HepG2 (cell line): ENCODE results near the gene PRKN. TPM values are rescaled to one million over a fixed set of nuclear protein-coding genes. Genes with fewer than 3 reads are reported as not detected.

Experiments used
- ATAC-seq: fragments of 200-7000 bp; cut with Tn5 transposase; 3 replicates; pipeline ENCODE4 v1.9.1; 2020; ENCODE audit warnings: mild to moderate bottlenecking, moderate library complexity
- BruUV-seq: library from RNA; stranded (reverse); fragments of 400-500 nt; replicated peaks from 2 replicates; lab custom pipeline; 2021; lab: Mats Ljungman, UMichigan
- CTCF ChIA-PET: fragments of 300-600 bp; formaldehyde crosslinking; extraction: SDS; loops from one replicate; lab custom pipeline; 2021; ENCODE audit warnings: low total read pairs, inconsistent platforms, low intra/inter-chr PET ratio; lab: Yijun Ruan, JAX
- POLR2A ChIA-PET: fragments of 350-600 bp; sonication (Branson Sonifier 250); formaldehyde crosslinking; loops from one replicate; lab custom pipeline; 2020; ENCODE audit warnings: antibody characterized with exemption, inconsistent platforms; lab: Yijun Ruan, JAX
- DNase-seq: peaks from one replicate; pipeline ENCODE4 v3.0.0-alpha.2; 2015; ENCODE audit warnings: low spot score
- FAIRE-seq: peaks from 3 replicates; lab custom pipeline; 2011; peaks lifted over from hg19 to GRCh38; lab: Jason Lieb, UNC
- H2AFZ ChIP-seq: one replicate; pipeline ENCODE4 v1.6.1; 2011; ENCODE audit warnings: low read length, inconsistent platforms
- H3K27ac ChIP-seq: fragments of 300-600 bp; 3 replicates; pipeline ENCODE4 v1.8.0; 2011; ENCODE audit warnings: mixed run types, mild to moderate bottlenecking, mixed read lengths, low read length, inconsistent platforms; ENCODE audit not compliant: insufficient read depth; ENCODE audit errors: extremely low read length
- H3K27me3 ChIP-seq, 2 experiments: fragments of 200-600 bp in 1 of 2; 2 replicates in 1 of 2; 3 replicates in 1 of 2; pipeline versions ENCODE4 v1.6.0 to v1.8.0; 2011; ENCODE audit warnings: low read length in 2 of 2, mild to moderate bottlenecking in 2 of 2, moderate library complexity in 2 of 2, inconsistent platforms in 1 of 2; ENCODE audit not compliant: insufficient read depth in 2 of 2, control insufficient read depth in 1 of 2
- H3K36me3 ChIP-seq, 2 experiments: fragments of 200-600 bp in 1 of 2; replicated peaks in 1 of 2; 2 replicates in 1 of 2; 3 replicates in 1 of 2; pipeline versions ENCODE4 v1.5.1 to v1.8.0; 2011; ENCODE audit warnings: low read length in 2 of 2, inconsistent platforms in 1 of 2; ENCODE audit not compliant: insufficient read depth in 2 of 2, control insufficient read depth in 1 of 2
- H3K4me1 ChIP-seq: 2 replicates; pipeline ENCODE4 v1.5.1; 2012; ENCODE audit warnings: low read length, inconsistent platforms; ENCODE audit not compliant: insufficient read depth
- H3K4me2 ChIP-seq: 2 replicates; pipeline ENCODE4 v1.6.0; 2011; ENCODE audit warnings: low read depth, low read length, inconsistent platforms
- H3K4me3 ChIP-seq, 3 experiments: fragments of 200-600 bp in 1 of 3; sonication (generic), shearing (Covaris generic) in 1 of 3; replicated peaks in 1 of 3; 2 replicates each; pipeline ENCODE4 v1.5.1; 2011 to 2016; ENCODE audit warnings: low read length in 3 of 3, inconsistent platforms in 2 of 3, low read depth in 2 of 3, mild to moderate bottlenecking in 2 of 3, control low read depth in 1 of 3, mixed read lengths in 1 of 3; ENCODE audit not compliant: insufficient read depth in 1 of 3
- H3K79me2 ChIP-seq: one replicate; pipeline ENCODE4 v1.6.1; 2011; ENCODE audit warnings: low read length, inconsistent platforms; ENCODE audit not compliant: insufficient read depth
- H3K9ac ChIP-seq: 2 replicates; pipeline ENCODE4 v1.6.0; 2011; ENCODE audit warnings: mild to moderate bottlenecking, low read depth, low read length, inconsistent platforms; ENCODE audit not compliant: insufficient read depth
- H3K9me3 ChIP-seq: 2 replicates; pipeline ENCODE4 v1.5.1; 2012; ENCODE audit warnings: mild to moderate bottlenecking, low read length
- H4K20me1 ChIP-seq: 2 replicates; pipeline ENCODE4 v1.6.0; 2011; ENCODE audit warnings: inconsistent platforms, mild to moderate bottlenecking, low read length, moderate library complexity; ENCODE audit not compliant: insufficient read depth
- ARNT ChIP-seq: fragments of 450-650 bp; IDR thresholded peaks from 2 replicates; pipeline ENCODE4 v1.6.1; 2017
- ELF1 ChIP-seq: sonication (generic); formaldehyde crosslinking; IDR thresholded peaks from 2 replicates; pipeline ENCODE4 v1.4.0; 2020; ENCODE audit warnings: missing genetic modification reagents
- EZH2 ChIP-seq: conservative IDR thresholded peaks from 2 replicates; pipeline ENCODE4 v1.6.1; 2012; ENCODE audit warnings: mild to moderate bottlenecking, low read depth, low read length, moderate library complexity
- LRRFIP1 ChIP-seq: sonication (generic); formaldehyde crosslinking; conservative IDR thresholded peaks from 2 replicates; pipeline ENCODE4 v1.4.0; 2020; ENCODE audit warnings: missing genetic modification reagents
- MED13 ChIP-seq: sonication (generic); formaldehyde crosslinking; IDR thresholded peaks from 2 replicates; pipeline ENCODE4 v1.5.0; 2020; ENCODE audit warnings: missing genetic modification reagents
- NFYC ChIP-seq: IDR thresholded peaks from 2 replicates; pipeline ENCODE4 v1.6.1; 2016; ENCODE audit warnings: missing genetic modification reagents, missing compliant biosample characterization
- NR2C2 ChIP-seq: sonication (generic); formaldehyde crosslinking; IDR thresholded peaks from 2 replicates; pipeline ENCODE4 v1.4.0; 2020; ENCODE audit warnings: missing genetic modification reagents, mild to moderate bottlenecking, moderate library complexity, borderline replicate concordance
- PAXIP1 ChIP-seq: sonication (generic); formaldehyde crosslinking; conservative IDR thresholded peaks from 2 replicates; pipeline ENCODE4 v1.4.0; 2020; ENCODE audit warnings: mild to moderate bottlenecking, missing genetic modification reagents, moderate library complexity
- STAT5B ChIP-seq: sonication (generic); formaldehyde crosslinking; IDR thresholded peaks from 2 replicates; pipeline ENCODE4 v1.4.0; 2020; ENCODE audit warnings: missing genetic modification reagents
- TAF15 ChIP-seq: fragments of 200-400 bp; formaldehyde crosslinking; IDR thresholded peaks from one replicate; pipeline ENCODE4 v1.6.1; 2018; ENCODE audit warnings: mild to moderate bottlenecking, low read depth, low read length; ENCODE audit not compliant: poor library complexity, severe bottlenecking
- ZBTB38 ChIP-seq: sonication (generic); formaldehyde crosslinking; IDR thresholded peaks from 2 replicates; pipeline ENCODE4 v1.5.1; 2020; ENCODE audit warnings: mild to moderate bottlenecking, missing genetic modification reagents
- ZHX1 ChIP-seq: sonication (generic); formaldehyde crosslinking; IDR thresholded peaks from 2 replicates; pipeline ENCODE4 v1.8.1; 2022; ENCODE audit warnings: low read depth, mild to moderate bottlenecking, missing genetic modification reagents
- ZKSCAN5 ChIP-seq: sonication (generic); formaldehyde crosslinking; IDR thresholded peaks from 2 replicates; pipeline ENCODE4 v1.5.1; 2020; ENCODE audit warnings: mild to moderate bottlenecking, missing genetic modification reagents
- ZNF205 ChIP-seq: IDR thresholded peaks from 2 replicates; pipeline ENCODE4 v1.6.1; 2018; ENCODE audit warnings: missing biosample characterization, missing genetic modification reagents
- ZNF512 ChIP-seq: sonication (generic); formaldehyde crosslinking; IDR thresholded peaks from 2 replicates; pipeline ENCODE4 v1.4.0; 2020; ENCODE audit warnings: mild to moderate bottlenecking, missing genetic modification reagents
- ZNF724P ChIP-seq: sonication (generic); formaldehyde crosslinking; IDR thresholded peaks from 2 replicates; pipeline ENCODE4 v1.8.0; 2022; ENCODE audit warnings: missing genetic modification reagents, borderline replicate concordance
- WGBS: methylation state at CpG from one replicate; pipeline ENCODE4 v1.1.6; 2017; ENCODE audit warnings: low lambda C conversion rate; 5-methylcytosine and 5-hydroxymethylcytosine counted together
- in situ Hi-C: cut with HindIII; loops from 2 replicates; pipeline ENCODE4 v1.10.0; 2017; ENCODE audit warnings: low pct_unique_long_range_greater_than_20kb; ENCODE audit not compliant: extremely low pct_ligation_motif_present
- intact Hi-C: fragments of 100-400 bp; cut with micrococcal nuclease; formaldehyde crosslinking; loops from one replicate; pipeline ENCODE4 v1.10.0; 2022; ENCODE audit not compliant: unreplicated experiment
- polyA plus RNA-seq, 8 experiments: library from polyadenylated mRNA; depleted of rRNA in 3 of 8; stranded (reverse) in 7 of 8; unstranded in 1 of 8; fragments of >200 nt; fragmentation: Illumina TruSeq in 4 of 8; extraction: Trizol in 4 of 8; gene quantifications; 2 replicates each; pipeline versions ENCODE4 v1.2.1 to v1.2.3, GENCODE V29; 2011 to 2016; ENCODE audit warnings: low read depth in 4 of 8, missing spikeins in 1 of 8, mixed read lengths in 1 of 8; ENCODE audit not compliant: insufficient read depth in 1 of 8
- total RNA-seq, 5 experiments: library from RNA; depleted of rRNA; stranded (reverse); fragments of >200 nt; fragmentation: Illumina TruSeq; extraction: Trizol; gene quantifications; 2 replicates each; pipeline ENCODE4 v1.2.3, GENCODE V29; 2016; ENCODE audit warnings: low read depth in 1 of 5

The PRKN gene
- total and polyA plus RNA-seq, 2 of the 13 experiments (the other 11 are each of a cell fraction or from before 2014, with no cell fraction given): 0.31 to 0.44 TPM

- Histone ChIP-seq H3K27ac (no peak overlapping the region), H3K4me1 (no peaks in the 10 kb centered on the region), H4K20me1 (no peaks in the 10 kb centered on the region), H3K9ac (no peak overlapping the region), H3K36me3 (no peaks in the 10 kb centered on the region), H3K9me3 (no peaks in the 10 kb centered on the region), H2AFZ (no peak overlapping the region), H3K27me3 (no peaks in the 10 kb centered on the region), H3K79me2 (no peaks in the 10 kb centered on the region), H3K4me3 (no peak overlapping the region), H3K4me2 (no peak overlapping the region)
- CTCF ChIA-PET: no interaction called here
- POLR2A ChIA-PET: no interaction called here
- FAIRE-seq (no peak), DNase-seq (no peak), ATAC-seq (no peak)
- in situ Hi-C loops (no loop called here), intact Hi-C loops (loop anchor here (10.0 kb wide), 1 partner anchor 984 kb away; the partner anchor contains the start of genes PACRG and PRKN)
- 27% methylated on average over 7 of the region's 7 CpGs for WGBS
- no TSS peak for BruUV-seq
- TF ChIP-seq STAT5B (CRISPR knock-in tag) (no peak), TAF15 (no peak), NFYC (CRISPR knock-in tag) (no peak), ZNF205 (CRISPR knock-in tag) (no peak), LRRFIP1 (CRISPR knock-in tag) (no peak), ZNF512 (CRISPR knock-in tag) (no peak), MED13 (CRISPR knock-in tag) (no peak), ZBTB38 (CRISPR knock-in tag) (no peak), NR2C2 (no peak), EZH2 (no peak), ARNT (no peak), PAXIP1 (CRISPR knock-in tag) (no peak), ELF1 (no peak), ZHX1 (no peak), ZNF724P (no peak), ZKSCAN5 (CRISPR knock-in tag) (no peak)
These were observed 987.1 kb downstream of the PRKN start for GRCh38 chr6:161740486-161740885.
